A549 (cell line): ENCODE results near the gene CNTNAP2. TPM values are rescaled to one million over a fixed set of nuclear protein-coding genes. Genes with fewer than 3 reads are reported as not detected.

Source experiments
- ATAC-seq, 2 experiments: fragments of 200-7000 bp in 1 of 2; fragments of >200 bp in 1 of 2; cut with Nextera tagmentation in 1 of 2; cut with Tn5 transposase in 1 of 2; 3 replicates each; pipeline versions ENCODE4 v1.8.0 to v1.9.1; 2018 to 2020; ENCODE audit warnings: mild to moderate bottlenecking in 1 of 2, moderate library complexity in 1 of 2
- CTCF ChIA-PET: fragments of 300-600 bp; sonication (Branson Sonifier 250); formaldehyde crosslinking; extraction: SDS; loops from one replicate; lab custom pipeline; 2021; ENCODE audit warnings: antibody characterized with exemption, inconsistent platforms; lab: Yijun Ruan, JAX
- POLR2A ChIA-PET: fragments of 350-600 bp; formaldehyde crosslinking; extraction: SDS; loops from one replicate; lab custom pipeline; 2021; ENCODE audit warnings: antibody characterized with exemption, inconsistent platforms; lab: Yijun Ruan, JAX
- DNase-seq, 2 experiments: peaks; one replicate each; pipeline versions ENCODE4 v3.0.0 to v3.0.0-alpha.2; 2011 to 2016; ENCODE audit warnings: low read depth in 1 of 2, low spot score in 1 of 2
- FAIRE-seq: peaks from 2 replicates; lab custom pipeline; 2011; peaks lifted over from hg19 to GRCh38; lab: Jason Lieb, UNC
- H3K27ac ChIP-seq, 2 experiments: fragments of >200 bp; sonication (Bioruptor Twin); formaldehyde crosslinking; 3 replicates each; pipeline ENCODE4 v1.5.1; 2016 to 2017
- H3K4me1 ChIP-seq: fragments of >200 bp; sonication (Bioruptor Twin); formaldehyde crosslinking; 3 replicates; pipeline ENCODE4 v1.6.1; 2016
- H3K4me2 ChIP-seq: fragments of >200 bp; sonication (Bioruptor Twin); formaldehyde crosslinking; 3 replicates; pipeline ENCODE4 v1.6.1; 2016
- H3K4me3 ChIP-seq: fragments of >200 bp; sonication (Bioruptor Twin); formaldehyde crosslinking; 3 replicates; pipeline ENCODE4 v1.5.1; 2016
- H3K9me3 ChIP-seq: fragments of >200 bp; sonication (Bioruptor Twin); formaldehyde crosslinking; 3 replicates; pipeline ENCODE4 v1.6.1; 2016
- BHLHE40 ChIP-seq: IDR thresholded peaks from 2 replicates; pipeline ENCODE4 v1.6.1; 2012; ENCODE audit warnings: low read depth, low read length, inconsistent platforms
- CBX2 ChIP-seq: fragments of 200-600 bp; sonication (generic); IDR thresholded peaks from 2 replicates; pipeline ENCODE4 v1.6.1; 2016; ENCODE audit warnings: low read depth, mild to moderate bottlenecking, borderline replicate concordance
- CHD4 ChIP-seq: fragments of 200-600 bp; sonication (generic); IDR thresholded peaks from 2 replicates; pipeline ENCODE4 v1.6.1; 2016; ENCODE audit warnings: antibody characterized with exemption, mild to moderate bottlenecking, borderline replicate concordance
- CTCF ChIP-seq: fragments of >200 bp; sonication (Bioruptor Twin); formaldehyde crosslinking; IDR thresholded peaks from 3 replicates; pipeline ENCODE4 v1.5.1; 2016
- E2F6 ChIP-seq: IDR thresholded peaks from 2 replicates; pipeline ENCODE4 v1.6.1; 2012; ENCODE audit warnings: low read depth, borderline replicate concordance
- EHMT2 ChIP-seq: fragments of 200-600 bp; sonication (generic); IDR thresholded peaks from 2 replicates; pipeline ENCODE4 v1.6.1; 2016; ENCODE audit warnings: antibody characterized with exemption, low read depth, mild to moderate bottlenecking, moderate library complexity
- ELK1 ChIP-seq: fragments of 150-350 bp; IDR thresholded peaks from 2 replicates; pipeline ENCODE4 v1.6.1; 2014; ENCODE audit warnings: low read depth, mild to moderate bottlenecking, low read length
- FOSL2 ChIP-seq, 2 experiments: fragments of 450-650 bp in 1 of 2; fragments of >200 bp in 1 of 2; sonication (Bioruptor Twin) in 1 of 2; formaldehyde crosslinking; IDR thresholded peaks; 2 replicates each; pipeline versions ENCODE4 v1.5.0 to v1.6.1; 2016 to 2020; ENCODE audit warnings: mild to moderate bottlenecking in 1 of 2, moderate library complexity in 1 of 2
- FOXS1 ChIP-seq: fragments of 250-450 bp; sonication (Bioruptor Pico); IDR thresholded peaks from 2 replicates; pipeline ENCODE4 v1.5.0; 2020; ENCODE audit warnings: mild to moderate bottlenecking, moderate library complexity
- HOXB13 ChIP-seq: fragments of 250-450 bp; sonication (Bioruptor Pico); IDR thresholded peaks from 2 replicates; pipeline ENCODE4 v1.5.0; 2020; ENCODE audit warnings: low read depth, mild to moderate bottlenecking, moderate library complexity
- HOXB5 ChIP-seq: fragments of 250-450 bp; sonication (Bioruptor Pico); IDR thresholded peaks from 2 replicates; pipeline ENCODE4 v1.5.0; 2020; ENCODE audit warnings: mild to moderate bottlenecking, moderate library complexity
- JUN ChIP-seq, 2 experiments: fragments of >200 bp; sonication (Bioruptor Twin); formaldehyde crosslinking; IDR thresholded peaks; 2 replicates in 1 of 2; 3 replicates in 1 of 2; pipeline ENCODE4 v1.6.1; 2016 to 2017
- JUNB ChIP-seq: fragments of >200 bp; sonication (Bioruptor Twin); formaldehyde crosslinking; IDR thresholded peaks from 2 replicates; pipeline ENCODE4 v1.6.1; 2016
- KDM5A ChIP-seq: fragments of 200-600 bp; sonication (generic); IDR thresholded peaks from 2 replicates; pipeline ENCODE4 v1.6.1; 2016; ENCODE audit warnings: antibody characterized with exemption, mild to moderate bottlenecking
- MAX ChIP-seq: IDR thresholded peaks from 2 replicates; pipeline ENCODE4 v1.6.1; 2012
- MAZ ChIP-seq: fragments of 150-350 bp; IDR thresholded peaks from 2 replicates; pipeline ENCODE4 v1.6.1; 2014; ENCODE audit warnings: antibody characterized with exemption, low read depth, low read length, borderline replicate concordance
- NFE2L2 ChIP-seq: fragments of 150-350 bp; conservative IDR thresholded peaks from 2 replicates; pipeline ENCODE4 v1.6.1; 2014; ENCODE audit warnings: low read length
- NPAS2 ChIP-seq: fragments of 250-450 bp; sonication (Bioruptor Pico); IDR thresholded peaks from 2 replicates; pipeline ENCODE4 v1.8.0; 2022; ENCODE audit warnings: mild to moderate bottlenecking, moderate library complexity, borderline replicate concordance
- PBX3 ChIP-seq: IDR thresholded peaks from 2 replicates; pipeline ENCODE4 v1.6.1; 2012
- POLR2A ChIP-seq: IDR thresholded peaks from 2 replicates; pipeline ENCODE4 v1.6.1; 2012; ENCODE audit warnings: mild to moderate bottlenecking, low read length
- RAD21 ChIP-seq, 2 experiments: fragments of >200 bp in 1 of 2; sonication (Bioruptor Twin) in 1 of 2; formaldehyde crosslinking in 1 of 2; IDR thresholded peaks in 1 of 2; conservative IDR thresholded peaks in 1 of 2; 2 replicates in 1 of 2; 3 replicates in 1 of 2; pipeline ENCODE4 v1.6.1; 2012 to 2018; ENCODE audit warnings: inconsistent platforms in 1 of 2
- RARB ChIP-seq: fragments of 250-450 bp; sonication (Bioruptor Pico); IDR thresholded peaks from 2 replicates; pipeline ENCODE4 v1.8.0; 2021; ENCODE audit warnings: mild to moderate bottlenecking, moderate library complexity
- RCOR1 ChIP-seq: fragments of 150-350 bp; IDR thresholded peaks from 2 replicates; pipeline ENCODE4 v1.6.1; 2014; ENCODE audit warnings: antibody characterized with exemption, low read length, low read depth
- RFX5 ChIP-seq: fragments of 450-650 bp; IDR thresholded peaks from 2 replicates; pipeline ENCODE4 v1.7.1; 2014; ENCODE audit warnings: antibody characterized with exemption, mild to moderate bottlenecking, moderate library complexity
- SREBF2 ChIP-seq: fragments of 450-650 bp; IDR thresholded peaks from 2 replicates; pipeline ENCODE4 v1.6.1; 2014; ENCODE audit warnings: mild to moderate bottlenecking, moderate library complexity
- TP53 ChIP-seq: fragments of 250-450 bp; sonication (Bioruptor Pico); IDR thresholded peaks from 2 replicates; pipeline ENCODE4 v1.5.0; 2021; ENCODE audit warnings: mild to moderate bottlenecking, moderate library complexity
- USF2 ChIP-seq: fragments of 450-650 bp; IDR thresholded peaks from 2 replicates; pipeline ENCODE4 v1.6.1; 2014; ENCODE audit warnings: antibody characterized with exemption
- ZC3H11A ChIP-seq: fragments of 450-650 bp; IDR thresholded peaks from 2 replicates; pipeline ENCODE4 v1.6.1; 2014; ENCODE audit warnings: antibody characterized with exemption, mild to moderate bottlenecking
- ZFP36 ChIP-seq: fragments of 450-650 bp; IDR thresholded peaks from 2 replicates; pipeline ENCODE4 v1.6.1; 2014; ENCODE audit warnings: borderline replicate concordance; ENCODE audit not compliant: partially characterized antibody
- ZSCAN20 ChIP-seq: fragments of 250-450 bp; sonication (Bioruptor Pico); IDR thresholded peaks from 2 replicates; pipeline ENCODE4 v1.8.0; 2022; ENCODE audit warnings: mild to moderate bottlenecking, moderate library complexity
- WGBS: methylation state at CpG from one replicate; pipeline ENCODE4 v1.1.6; 2017; ENCODE audit errors: missing lambda C conversion rate; 5-methylcytosine and 5-hydroxymethylcytosine counted together
- polyA plus RNA-seq, 4 experiments: library from polyadenylated mRNA; depleted of rRNA in 3 of 4; stranded (reverse); fragments of >200 nt; fragmentation: RNase III in 1 of 4; extraction: RNeasy Plus Mini Kit Qiagen cat#74134 plus additional on column Dnase treatment in 1 of 4; gene quantifications; 2 replicates in 3 of 4; 3 replicates in 1 of 4; pipeline ENCODE4 v1.2.3, GENCODE V29; 2011 to 2017

The CNTNAP2 gene
- polyA plus RNA-seq, 2 of the 4 experiments (the other 2 are of a cell fraction): 0.05 to 0.13 TPM

GRCh38 chr7:148041156-148041555, 1924.6 kb downstream of the CNTNAP2 start:
- no peaks in the 10 kb centered on the region for H3K9me3 ChIP-seq
- CTCF ChIA-PET: no interaction called here
- no peak overlapping the region for H3K4me3 ChIP-seq
- no peaks in the 10 kb centered on the region for H3K4me1 ChIP-seq
- DNase-seq: no peak
- H3K27ac ChIP-seq: no peak overlapping the region
- POLR2A ChIA-PET: no interaction called here
- no peak for FAIRE-seq
- TF ChIP-seq MAX: no peak
- TF ChIP-seq BHLHE40: no peak
- TF ChIP-seq RAD21 (conservative IDR thresholded peaks at IDR 0.05 in 1 of 2, IDR thresholded peaks at IDR 0.05 in 1 of 2): no peak
- no peak for TF ChIP-seq E2F6
- no peak for TF ChIP-seq KDM5A
- no peak for TF ChIP-seq ZSCAN20
- no peak for TF ChIP-seq JUNB
- no peak for TF ChIP-seq CBX2
- TF ChIP-seq POLR2A: no peak
- no peak for TF ChIP-seq ZFP36
- no peak for TF ChIP-seq MAZ
- TF ChIP-seq HOXB5 (CRISPR knock-in tag): no peak
- no peak for TF ChIP-seq RFX5
- no peak for TF ChIP-seq JUN (IDR thresholded peaks at IDR 0.05)
- no peak for TF ChIP-seq FOSL2 (IDR thresholded peaks at IDR 0.05)
- TF ChIP-seq FOSL2 (CRISPR knock-in tag; IDR thresholded peaks at IDR 0.05): no peak
- no peak for TF ChIP-seq NFE2L2
- TF ChIP-seq RARB (CRISPR knock-in tag): no peak
- 16% methylated on average over 3 of the region's 3 CpGs for WGBS
- no peak overlapping the region for H3K4me2 ChIP-seq
- no peak for ATAC-seq

- FAIRE-seq (no peak), DNase-seq (no peak), ATAC-seq (no peak)
- no peak overlapping the region for H3K27ac ChIP-seq
- WGBS: 26% methylated on average over 3 of the region's 3 CpGs
- TF ChIP-seq ELK1: no peak
- TF ChIP-seq SREBF2: no peak
- TF ChIP-seq TP53 (CRISPR knock-in tag): no peak
- TF ChIP-seq HOXB13 (CRISPR knock-in tag): no peak
- no peak for TF ChIP-seq JUNB
- TF ChIP-seq CBX2: no peak
- TF ChIP-seq EHMT2: no peak
- TF ChIP-seq USF2: no peak
- no peak for TF ChIP-seq RCOR1
- TF ChIP-seq FOXS1: no peak
- no peak for TF ChIP-seq CTCF
- TF ChIP-seq NPAS2 (CRISPR knock-in tag): no peak
- TF ChIP-seq HOXB5 (CRISPR knock-in tag): no peak
- TF ChIP-seq FOSL2 (IDR thresholded peaks at IDR 0.05): no peak
- TF ChIP-seq FOSL2 (CRISPR knock-in tag; IDR thresholded peaks at IDR 0.05): no peak
- TF ChIP-seq ZSCAN20: no peak
- TF ChIP-seq CHD4: no peak
- TF ChIP-seq PBX3: no peak
- TF ChIP-seq ZC3H11A: no peak
- no peaks in the 10 kb centered on the region for H3K4me1 ChIP-seq
- no peaks in the 10 kb centered on the region for H3K9me3 ChIP-seq
- H3K4me3 ChIP-seq: no peak overlapping the region
- CTCF ChIA-PET: no interaction called here
- POLR2A ChIA-PET: no interaction called here
- no peak overlapping the region for H3K4me2 ChIP-seq
Observed at GRCh38 chr7:148042935-148043631, 1926.5 kb downstream of the CNTNAP2 start.
